Fibroblast of the conjunctiva (primary cell): ENCODE measurements around the gene TOR4A.

Experiments
- DNase-seq: peaks from one replicate; pipeline ENCODE4 v3.0.0-alpha.2; 2010; ENCODE audit warnings: low read depth

TOR4A gene

DNA sequence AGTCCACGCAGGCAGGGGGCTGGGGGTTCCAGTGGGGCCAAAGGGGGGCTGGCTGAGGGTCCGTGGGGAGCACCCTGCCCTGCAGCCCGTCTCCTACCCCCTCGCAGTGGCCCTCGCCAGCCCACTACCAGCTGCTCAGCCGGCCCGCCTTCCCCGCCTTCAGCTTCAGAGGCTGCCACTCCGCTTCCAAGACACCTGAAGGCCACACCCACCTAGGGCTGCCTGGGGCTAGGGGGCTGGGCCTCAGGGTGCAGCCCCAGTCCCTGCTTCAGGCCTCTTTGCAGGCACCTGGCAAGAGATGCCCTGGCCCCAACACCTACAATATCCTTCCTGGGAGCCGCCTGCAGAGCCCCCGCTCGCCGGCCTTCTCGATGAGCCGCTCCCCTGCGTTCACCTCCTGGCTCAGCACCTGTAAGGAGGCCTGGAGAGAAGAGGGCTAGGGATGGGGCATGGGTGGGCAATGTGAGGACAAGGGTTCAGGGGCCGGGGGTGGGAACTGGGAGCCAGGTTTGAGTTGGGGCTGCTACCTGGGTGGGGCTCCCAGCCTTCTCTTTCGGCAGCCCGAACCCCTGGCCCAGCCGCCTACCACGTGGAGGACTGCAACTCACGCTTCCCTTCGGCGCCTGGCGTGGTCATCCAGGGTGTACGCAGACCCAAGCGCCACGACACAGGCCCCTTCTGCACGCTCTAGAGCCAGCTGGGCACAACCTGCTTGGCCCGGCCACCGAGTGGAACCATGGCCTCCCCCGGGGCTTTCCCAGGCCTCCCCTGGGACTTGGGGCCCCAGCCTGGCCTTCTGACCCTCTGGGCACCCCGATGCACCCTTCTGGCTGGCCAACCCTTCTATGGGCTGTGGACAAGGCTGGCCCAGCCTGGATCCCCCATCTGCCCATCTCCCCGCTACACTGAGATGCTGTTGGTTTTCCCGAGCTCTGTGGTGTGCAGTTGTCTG lies 24.7 kb upstream of the TOR4A start:
- no peak for DNase-seq

GRCh38 chr9:137253717-137254623 lies 23.6 kb upstream of the TOR4A start:
- no peak for DNase-seq

GRCh38 chr9:137254624-137255447 lies 22.7 kb upstream of the TOR4A start, which contains the start of gene NELFB:
Gene NELFB (plus strand): TSS chr9:137255327.
- peak; percentile 68 for DNase-seq

- no peak for DNase-seq
These were observed 21.9 kb upstream of the TOR4A start for GRCh38 chr9:137255448-137256114.

DNA sequence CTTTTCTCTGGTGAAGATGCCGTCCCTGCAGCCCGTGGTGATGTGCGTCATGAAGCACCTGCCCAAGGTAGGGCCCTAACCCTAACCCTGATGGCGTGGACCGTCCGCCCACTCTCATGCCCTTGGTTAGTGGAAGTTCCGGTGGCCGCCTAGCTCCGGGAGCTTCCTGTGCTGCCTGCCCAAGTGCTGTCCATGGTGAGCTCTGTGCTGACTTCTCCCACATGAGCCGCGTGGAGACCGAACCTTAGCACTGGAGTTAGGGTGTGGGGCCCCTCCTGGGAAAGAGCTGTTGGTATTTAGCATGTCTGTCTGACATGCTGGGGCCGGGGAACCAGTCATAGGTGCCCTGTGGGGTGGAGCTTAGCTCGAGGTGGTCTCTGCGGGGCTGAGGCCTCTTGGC lies 21.2 kb upstream of the TOR4A start:
- no peak for DNase-seq

GRCh38 chr9:137256856-137257255 lies 20.7 kb upstream of the TOR4A start:
- no peak for DNase-seq

DNA sequence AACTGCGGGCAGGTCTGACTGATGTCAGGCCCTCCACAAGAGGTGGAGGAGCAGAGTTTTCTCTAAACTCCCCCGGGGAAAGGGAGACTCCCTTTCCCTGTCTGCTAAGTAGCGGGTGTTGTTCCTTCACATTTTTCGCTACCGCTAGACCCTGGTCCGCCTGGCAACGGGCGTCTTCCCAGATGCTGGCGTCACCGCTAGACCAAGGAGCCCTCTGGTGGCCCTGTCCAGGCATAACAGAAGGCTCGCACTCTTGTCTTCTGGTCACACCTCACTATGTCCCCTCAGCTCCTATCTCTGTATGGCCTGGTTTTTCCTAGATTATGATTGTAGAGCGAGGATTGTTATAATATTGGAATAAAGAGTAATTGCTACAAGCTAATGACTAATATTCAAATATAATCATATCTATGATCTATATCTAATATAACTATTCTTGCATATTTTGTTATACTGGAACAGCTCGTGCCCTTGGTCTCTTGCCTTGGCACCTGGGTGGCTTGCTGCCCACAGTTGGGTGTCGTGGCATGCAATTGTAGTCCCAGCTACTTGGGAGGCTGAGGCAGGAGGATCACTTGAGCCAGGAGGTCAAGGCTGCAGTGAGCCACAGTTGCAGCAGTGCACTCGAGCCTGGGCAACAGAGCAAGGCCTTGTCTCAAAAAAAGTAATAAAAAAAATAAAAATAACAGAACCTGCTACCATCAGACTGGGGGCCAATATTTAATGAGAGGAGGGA lies 15.2 kb upstream of the TOR4A start:
- DNase-seq = peak; percentile 18

GRCh38 chr9:137262909-137263285 lies 14.6 kb upstream of the TOR4A start:
- no peak for DNase-seq

GRCh38 chr9:137263506-137263905 lies 14.0 kb upstream of the TOR4A start:
- no peak for DNase-seq

GRCh38 chr9:137264067-137264466 lies 13.5 kb upstream of the TOR4A start:
- no peak for DNase-seq

GRCh38 chr9:137265496-137266161 lies 11.9 kb upstream of the TOR4A start:
- no peak for DNase-seq

- no peak for DNase-seq
These were observed 11.4 kb upstream of the TOR4A start for GRCh38 chr9:137266162-137266527.

- DNase-seq = no peak
These were observed 10.7 kb upstream of the TOR4A start for GRCh38 chr9:137266585-137267453.

- no peak for DNase-seq
These were observed 9.6 kb upstream of the TOR4A start for GRCh38 chr9:137267933-137268355.

GRCh38 chr9:137268538-137269201 lies 8.9 kb upstream of the TOR4A start:
- DNase-seq = no peak

GRCh38 chr9:137269231-137269772 lies 8.2 kb upstream of the TOR4A start:
- no peak for DNase-seq

GRCh38 chr9:137270929-137271695 lies 6.4 kb upstream of the TOR4A start:
- no peak for DNase-seq

GRCh38 chr9:137271696-137272076 lies 5.8 kb upstream of the TOR4A start:
- DNase-seq = no peak
